A204.1 (cell line): ENCODE measurements around the gene PTPRA.
"Not testable (repeated sequence)": the region's sequence is repeated elsewhere in the genome, so short reads cannot be mapped to it uniquely, and the experiment has no call there.

Experiments used
- FAIRE-seq: peaks from 2 replicates; lab custom pipeline; 2012; peaks lifted over from hg19 to GRCh38; lab: Jason Lieb, UNC

Gene PTPRA

DNA sequence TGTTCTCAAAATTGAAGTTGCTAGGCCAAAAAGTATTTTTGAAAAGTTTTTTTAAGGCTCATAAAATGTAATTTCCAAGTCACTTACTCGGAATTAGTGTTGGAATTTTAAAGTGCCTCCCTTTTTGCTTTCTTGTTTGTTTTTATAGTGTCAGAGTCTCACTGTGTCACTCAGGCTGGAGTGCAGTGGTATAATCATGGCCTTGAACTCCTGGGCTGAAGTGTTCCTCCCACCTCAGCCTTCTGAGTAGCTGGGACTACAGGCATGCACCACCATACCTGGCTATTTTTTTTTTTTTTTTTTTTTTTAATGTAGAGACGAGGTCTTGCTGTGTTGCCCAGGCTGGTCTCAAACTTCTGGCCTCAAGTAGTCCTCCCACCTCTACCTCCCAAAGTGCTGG lies 130.1 kb downstream of the PTPRA start:
- FAIRE-seq, result no peak

DNA sequence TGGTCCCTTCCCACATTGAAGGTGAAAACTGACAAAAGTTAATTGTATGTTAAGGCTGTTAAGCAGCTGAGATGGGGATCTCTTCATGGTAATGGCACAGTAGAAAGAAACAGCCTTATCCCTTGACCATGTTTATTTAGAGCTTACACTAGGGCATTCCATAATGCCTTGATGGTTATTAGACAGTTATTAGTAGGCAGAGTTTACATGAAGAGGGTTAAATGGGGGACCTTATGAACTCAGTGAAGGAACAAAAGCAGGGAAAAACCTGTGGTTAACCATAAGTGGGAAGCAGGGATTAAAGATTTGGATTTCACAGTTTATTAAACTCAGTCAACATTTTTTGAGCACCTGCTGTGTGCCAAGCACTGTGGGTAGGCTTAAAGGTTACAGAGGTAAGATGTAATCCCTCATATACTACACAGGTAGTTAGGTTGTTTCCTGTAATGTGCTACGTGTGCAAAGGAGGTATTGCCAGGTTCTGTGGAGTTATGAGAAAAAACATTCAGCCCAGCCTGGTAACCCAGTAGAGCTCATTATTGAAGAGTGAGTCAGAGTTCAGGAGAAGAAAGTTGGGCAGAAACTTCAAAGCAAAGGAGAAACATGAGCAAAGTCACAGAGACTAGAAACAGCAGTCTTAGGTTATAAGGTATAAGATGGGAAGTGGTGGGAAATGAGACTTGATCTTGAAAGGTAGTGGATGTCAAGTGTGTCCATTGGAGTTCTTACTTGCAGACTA lies 137.9 kb downstream of the PTPRA start:
- no peak for FAIRE-seq

DNA sequence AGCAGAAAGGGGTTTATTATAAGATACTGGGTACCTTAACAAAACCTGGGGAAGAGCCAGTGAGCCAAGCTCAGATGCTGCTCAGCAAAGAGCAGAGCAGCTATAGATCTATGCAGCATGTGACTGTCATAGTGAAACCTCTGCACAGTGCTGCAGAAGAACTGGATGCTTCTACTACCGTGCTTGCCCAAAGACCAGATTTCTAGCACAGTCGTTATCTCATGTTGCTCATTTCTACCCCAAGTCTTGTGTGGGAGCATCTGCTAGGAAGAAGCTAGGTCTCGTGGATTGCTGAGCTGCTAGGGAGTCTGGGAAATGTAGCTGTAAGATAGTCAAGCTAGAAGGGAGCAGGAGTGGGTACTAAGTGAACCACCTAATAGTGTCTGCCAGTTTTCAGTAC lies 138.5 kb downstream of the PTPRA start:
- FAIRE-seq, result no peak

DNA sequence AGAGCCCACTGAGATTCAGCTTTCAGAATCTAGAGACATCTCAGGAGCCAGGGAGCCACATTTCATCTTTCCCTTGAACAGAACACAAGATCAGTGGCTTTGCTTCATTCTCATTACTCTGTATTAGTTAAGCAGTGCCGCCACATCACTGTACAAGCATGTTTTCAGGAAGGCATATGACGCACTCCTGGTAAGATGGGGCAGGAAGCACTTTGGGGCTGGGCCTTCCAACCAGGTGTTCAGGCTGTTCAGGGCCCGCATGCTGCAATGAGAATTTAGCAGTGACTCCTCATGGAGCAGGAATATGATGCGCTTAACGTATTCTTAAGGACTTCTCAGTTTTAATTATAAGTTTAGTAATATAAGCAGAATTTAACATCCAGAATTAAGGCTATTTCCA lies 140.5 kb downstream of the PTPRA start:
- FAIRE-seq, result no peak

DNA sequence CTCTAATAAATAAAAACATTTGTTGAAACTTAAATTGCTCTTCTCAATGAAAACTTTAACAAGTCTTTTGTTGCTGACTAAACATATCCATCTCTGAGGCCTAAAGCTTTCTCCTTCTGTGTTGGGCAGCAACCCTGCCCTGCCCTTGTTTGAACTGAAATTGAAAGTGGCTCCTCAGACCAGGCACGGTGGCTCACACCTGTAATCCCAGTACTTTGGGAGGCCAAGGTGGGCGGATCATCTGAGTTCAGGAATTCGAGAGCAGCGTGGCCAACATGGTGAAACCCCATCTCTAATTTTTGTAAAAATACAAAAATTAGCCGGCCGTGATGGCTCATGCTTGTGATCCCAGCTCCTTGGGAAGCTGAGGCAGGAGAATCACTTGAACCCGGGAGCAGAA lies 140.9 kb downstream of the PTPRA start:
- FAIRE-seq, result no peak

DNA sequence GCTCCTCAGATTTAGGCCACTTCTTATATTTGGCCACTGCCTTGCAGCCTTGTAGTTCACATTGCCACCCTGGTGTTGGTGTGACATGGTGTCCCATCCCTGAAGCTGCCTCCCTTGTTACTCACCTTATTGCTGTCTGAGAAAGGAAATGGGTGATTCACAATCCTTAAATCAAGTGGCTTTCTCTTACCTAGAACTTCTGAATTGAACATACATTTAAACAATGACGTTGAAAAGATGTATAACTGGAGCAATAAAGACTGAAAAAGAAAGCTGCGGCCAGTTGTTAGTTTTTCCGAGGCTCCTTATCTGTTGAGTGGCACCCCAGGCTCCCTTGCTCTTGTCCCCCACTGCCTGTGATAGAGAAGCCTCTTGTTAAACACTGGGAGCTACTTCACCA lies 141.4 kb downstream of the PTPRA start:
- no peak for FAIRE-seq

DNA sequence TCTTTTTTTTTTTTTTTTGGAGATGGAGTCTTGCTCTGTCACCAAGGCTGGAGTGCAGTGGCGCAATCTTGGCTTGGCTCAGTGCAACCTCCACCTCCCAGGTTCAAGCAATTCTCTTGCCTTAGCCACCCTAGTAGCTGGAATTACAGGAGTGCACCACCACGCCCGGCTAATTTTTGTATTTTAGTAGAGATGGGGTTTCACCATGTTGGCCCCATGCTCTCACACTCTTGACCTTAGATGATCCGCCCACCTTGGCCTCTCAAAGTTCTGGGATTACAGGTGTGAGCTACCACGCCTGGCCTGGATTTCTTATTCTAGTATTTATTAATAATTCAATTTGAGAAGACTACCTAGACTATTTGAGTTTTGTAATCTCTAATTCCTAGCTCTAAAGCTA lies 142.0 kb downstream of the PTPRA start:
- not testable (repeated sequence) for FAIRE-seq

DNA sequence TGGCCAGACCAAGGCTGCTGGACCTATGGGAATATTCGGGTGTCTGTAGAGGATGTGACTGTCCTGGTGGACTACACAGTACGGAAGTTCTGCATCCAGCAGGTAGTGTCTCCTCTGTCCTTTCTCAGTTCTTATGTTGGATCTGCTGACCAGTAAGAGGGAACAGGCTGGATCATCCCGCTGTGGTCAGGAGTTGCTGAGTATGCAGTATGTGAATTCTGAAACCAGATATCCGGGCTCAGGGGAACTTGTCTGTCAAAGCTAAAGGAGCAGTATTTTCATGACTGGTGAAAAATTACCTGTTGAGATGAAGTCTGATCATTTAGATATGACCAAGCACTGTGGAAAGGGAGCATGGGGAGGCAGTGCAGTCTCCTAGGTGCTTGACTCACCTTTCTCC lies 148.0 kb downstream of the PTPRA start:
- FAIRE-seq, result no peak

DNA sequence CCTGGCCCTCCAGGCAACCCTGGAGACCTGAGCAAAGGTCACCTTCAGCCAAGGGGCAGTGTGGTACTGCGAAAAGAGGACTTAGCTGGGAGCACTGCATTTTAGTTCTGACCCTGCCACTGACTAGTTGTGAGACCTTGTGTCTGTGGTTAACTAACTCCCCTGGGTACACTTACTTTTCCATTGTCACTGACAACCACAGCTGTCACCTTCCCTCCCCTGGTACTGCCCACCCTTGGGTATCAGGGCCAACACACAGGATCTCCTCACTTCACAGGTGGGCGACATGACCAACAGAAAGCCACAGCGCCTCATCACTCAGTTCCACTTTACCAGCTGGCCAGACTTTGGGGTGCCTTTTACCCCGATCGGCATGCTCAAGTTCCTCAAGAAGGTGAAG lies 148.5 kb downstream of the PTPRA start:
- FAIRE-seq, result no peak

DNA sequence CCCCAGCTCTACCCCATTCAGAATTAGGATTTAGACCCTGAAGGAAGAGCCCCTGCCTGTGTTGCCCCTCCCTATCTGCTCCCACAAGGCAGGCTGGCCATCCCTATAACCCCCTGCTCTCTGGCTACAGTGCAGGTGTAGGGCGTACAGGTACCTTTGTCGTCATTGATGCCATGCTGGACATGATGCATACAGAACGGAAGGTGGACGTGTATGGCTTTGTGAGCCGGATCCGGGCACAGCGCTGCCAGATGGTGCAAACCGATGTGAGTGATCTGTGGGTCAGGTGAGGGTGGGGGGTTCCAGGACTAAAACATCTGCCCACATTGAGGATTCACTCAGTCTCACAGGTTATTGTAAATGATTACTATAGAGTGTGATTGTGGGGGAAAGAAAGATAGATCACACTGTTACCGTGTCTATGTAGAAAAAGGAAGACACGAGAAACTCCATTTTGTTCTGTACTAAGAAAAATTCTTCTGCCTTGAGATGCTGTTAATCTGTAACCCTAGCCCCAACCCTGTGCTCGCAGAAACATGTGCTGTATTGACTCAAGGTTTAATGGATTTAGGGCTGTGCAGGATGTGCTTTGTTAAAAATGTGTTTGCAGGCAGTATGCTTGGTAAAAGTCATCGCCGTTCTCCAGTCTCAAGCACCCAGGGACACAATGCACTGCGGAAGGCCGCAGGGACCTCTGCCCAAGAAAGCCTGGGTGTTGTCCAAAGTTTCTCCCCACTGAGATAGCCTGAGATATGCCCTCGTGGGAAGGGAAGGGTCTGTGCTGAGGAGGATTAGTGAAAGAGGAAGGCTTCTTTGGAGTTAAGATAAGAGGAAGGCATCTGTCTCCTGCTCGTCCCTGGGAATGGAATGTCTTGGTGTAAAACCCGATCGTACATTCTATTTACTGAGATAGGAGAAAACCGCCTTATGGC lies 149.5 kb downstream of the PTPRA start:
- not testable (repeated sequence) for FAIRE-seq

DNA sequence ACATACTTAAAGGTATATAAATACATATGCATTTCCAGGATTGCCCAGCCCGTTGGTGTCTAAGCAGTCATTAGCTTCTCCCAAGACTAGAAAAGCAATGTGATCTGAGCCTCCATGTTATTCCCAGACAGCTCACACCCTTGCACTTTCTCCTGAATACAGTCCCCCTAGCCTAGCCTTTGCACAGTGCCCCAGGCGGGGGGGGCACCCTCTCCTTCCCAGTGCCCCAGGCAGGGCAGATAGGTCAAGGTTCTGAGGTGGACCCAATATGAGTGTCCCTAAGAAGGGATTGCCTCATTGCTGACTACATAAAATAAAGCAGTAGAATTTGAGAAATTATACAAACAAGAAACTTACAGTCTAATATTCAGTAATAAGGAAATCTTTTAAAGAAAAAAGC lies 154.7 kb downstream of the PTPRA start:
- FAIRE-seq, result no peak

DNA sequence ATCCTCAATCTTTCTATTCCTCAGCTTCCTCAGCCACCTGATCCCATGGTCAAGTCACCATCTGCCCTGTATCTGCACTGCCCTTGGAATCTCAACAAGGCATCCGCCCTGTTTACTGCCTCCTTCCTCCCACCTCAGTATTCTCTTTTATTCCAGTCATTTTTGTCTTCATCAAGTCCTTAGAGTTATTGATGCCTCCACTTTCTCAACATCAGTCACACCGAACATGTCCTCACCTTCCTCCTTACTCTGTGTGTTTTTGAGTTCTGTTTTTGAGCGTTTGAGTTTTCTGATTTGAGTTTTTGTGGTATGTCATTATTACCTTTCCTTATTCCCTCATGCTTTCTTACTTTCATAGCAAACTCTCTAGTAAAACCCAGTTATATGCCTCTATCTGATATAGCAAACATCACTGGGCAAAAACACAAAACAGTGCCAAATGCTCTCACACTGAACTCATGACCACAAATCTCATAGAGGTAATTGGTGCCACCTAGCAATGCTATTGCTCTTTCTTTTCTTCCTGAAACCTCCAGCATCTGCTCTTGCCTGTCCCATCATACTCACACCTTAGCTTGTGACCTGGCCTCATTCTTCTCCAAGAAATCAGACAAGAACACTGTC lies 158.4 kb downstream of the PTPRA start:
- no peak for FAIRE-seq

DNA sequence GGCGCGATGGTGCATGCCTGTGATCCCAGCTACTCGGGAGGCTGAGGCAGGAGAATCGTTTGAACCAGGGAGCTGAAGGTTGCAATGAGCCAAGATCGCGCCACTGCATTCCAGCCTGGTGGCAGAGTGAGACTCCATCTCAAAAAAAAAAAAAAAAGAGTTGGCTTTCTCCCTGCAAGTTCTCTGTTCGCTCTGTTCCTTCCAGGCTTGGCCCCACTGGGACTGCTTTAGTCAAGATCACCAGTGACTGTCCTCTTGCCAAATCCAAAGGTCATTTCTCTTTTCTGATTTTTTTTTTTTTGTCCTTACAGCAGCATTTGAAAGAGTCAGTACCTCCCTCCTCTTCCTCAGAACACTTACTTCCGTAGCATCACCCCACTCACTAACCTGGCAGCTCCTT lies 159.3 kb downstream of the PTPRA start:
- FAIRE-seq, result no peak

DNA sequence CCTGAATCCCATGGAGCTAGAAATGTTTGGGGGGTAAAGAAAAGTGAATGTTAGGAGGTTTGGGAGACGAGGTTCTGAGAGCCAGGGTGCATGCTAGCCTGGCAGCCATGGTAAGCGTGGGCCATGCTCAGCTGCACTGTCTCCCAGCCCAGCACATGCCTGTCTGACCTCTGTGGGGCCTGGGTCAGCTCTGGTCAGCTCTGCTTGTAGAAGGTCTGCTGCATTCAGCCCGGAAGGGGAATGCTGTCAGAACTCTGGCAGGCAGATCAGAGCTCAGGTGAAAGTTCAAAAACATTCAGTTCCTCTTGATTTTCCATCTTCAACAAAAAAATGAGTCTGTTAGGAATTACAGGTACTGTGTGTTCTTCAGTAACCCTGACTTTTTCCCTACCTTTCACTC lies 164.4 kb downstream of the PTPRA start:
- FAIRE-seq, result no peak

DNA sequence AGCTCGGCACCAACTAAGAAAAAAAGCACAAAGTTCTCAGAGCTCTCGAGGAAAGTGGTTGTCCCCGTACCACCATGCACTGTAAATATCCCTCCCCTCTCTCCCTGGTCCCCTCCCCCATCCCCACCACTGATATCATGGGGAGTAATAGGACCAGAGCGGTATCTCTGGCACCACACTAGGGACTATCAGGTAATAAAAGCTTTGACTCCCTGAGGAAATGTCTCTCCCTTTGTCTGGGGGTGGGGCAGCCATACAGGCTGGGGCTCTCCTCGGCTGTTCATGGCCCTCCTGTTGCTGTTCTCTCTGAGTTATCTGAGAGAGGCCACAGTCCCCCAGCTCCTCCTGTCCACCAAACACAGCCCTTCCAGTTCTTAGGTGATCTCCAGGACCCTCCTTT lies 165.2 kb downstream of the PTPRA start:
- FAIRE-seq, result no peak

DNA sequence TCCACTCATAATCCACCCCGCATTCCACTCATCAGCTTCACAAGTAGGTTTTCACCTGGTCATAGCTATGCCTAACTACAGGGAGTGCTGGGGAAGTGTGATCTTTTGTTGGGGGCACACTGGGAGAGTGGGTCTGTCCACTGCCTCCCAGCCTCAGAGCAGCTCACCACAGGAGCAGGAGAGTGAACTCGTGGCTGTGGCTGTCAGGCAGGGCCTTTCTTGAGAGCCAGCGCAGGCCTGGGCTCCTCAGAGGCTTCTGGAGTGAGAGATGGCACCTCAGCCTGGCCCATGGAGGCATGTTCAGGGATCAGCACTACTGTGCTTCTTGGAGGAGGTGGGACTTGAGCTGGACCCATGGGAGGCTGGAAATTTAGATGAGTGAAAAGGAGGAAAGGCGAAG lies 166.1 kb downstream of the PTPRA start:
- no peak for FAIRE-seq

DNA sequence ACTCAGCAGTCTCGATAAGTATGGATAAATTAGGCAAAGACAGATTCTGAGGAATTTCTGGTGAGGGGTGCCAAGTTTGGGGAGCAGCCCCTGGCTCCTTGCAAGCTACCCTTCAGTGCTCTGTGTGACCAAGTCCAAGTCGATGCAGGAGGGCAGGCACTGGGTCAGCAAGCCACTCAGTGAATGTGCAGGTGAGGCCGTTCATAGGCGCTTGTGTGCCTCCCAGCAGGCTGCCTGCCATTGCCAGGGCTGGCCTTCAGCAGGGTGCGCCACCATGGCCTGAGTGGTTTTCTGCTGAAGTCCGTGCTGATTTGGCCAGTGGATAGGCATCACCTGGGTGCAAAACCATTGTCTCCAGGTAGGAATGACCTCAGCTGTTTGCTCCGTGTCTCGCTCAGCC lies 166.8 kb downstream of the PTPRA start:
- FAIRE-seq, result no peak

DNA sequence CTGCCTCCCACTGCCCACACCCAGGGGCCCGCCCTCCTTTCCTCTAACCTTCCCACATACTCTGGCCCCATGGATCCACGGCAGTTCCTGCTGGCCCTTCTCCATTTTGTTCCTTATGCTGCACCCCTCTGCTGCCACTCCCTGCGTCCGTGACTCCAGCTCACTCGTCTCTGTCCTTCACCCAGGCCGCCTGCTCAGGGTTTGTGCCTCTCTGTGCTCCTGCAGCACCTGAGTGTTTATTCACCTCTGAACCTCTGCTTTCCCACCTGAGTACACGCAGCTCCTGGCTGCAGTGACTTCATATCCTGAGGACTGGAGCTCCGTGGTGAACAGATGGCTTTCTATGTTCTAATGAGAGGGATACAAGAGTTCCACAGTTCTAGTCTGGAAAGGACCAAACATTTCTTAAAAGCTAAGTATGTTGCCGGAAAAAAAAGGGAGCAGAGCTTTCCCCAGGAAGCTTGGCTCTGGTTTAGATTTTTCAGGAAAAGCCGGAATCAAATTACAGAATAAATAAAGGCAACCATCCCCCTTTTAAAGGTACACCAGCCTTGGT lies 168.7 kb downstream of the PTPRA start:
- FAIRE-seq, result no peak

DNA sequence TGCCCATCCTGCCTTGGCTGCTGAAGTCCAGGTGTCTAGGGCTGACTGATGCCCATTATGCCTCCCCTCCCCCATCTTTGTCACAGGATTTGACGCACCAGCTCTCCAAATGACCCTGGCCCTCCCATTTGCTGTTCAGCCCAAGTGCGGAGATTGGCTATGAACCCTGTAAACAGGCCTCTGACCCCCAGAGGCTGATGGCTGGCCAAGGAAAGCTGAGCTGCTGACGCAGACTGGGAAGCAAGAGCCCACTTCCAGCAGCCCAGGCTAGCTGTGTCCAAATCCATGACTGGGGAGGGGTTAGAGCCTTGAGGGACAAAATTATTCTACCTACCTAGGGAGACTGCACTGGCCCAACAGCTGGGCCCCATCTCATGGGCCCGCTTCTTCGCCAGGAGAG lies 169.3 kb downstream of the PTPRA start:
- no peak for FAIRE-seq

DNA sequence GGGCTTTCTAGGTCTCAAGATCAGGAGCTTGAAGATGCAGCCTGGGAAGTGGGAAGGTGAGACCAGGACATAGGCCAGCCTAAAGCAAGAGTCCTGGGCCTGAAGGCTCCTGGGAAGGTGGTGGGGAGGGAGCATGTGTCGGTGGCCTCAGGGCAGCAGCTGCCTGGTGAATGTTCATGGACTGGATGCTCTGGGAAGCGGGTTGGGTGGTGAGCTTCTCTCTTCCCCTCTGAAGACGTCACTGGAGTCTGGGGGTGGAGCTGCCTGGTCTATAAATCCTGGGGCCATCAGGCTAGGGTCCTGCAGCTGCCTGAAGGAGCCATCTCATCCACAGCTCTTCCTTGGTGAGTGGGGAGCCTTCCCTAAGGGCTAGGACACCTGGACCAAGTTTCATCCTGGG lies 170.0 kb downstream of the PTPRA start, which contains the start of gene GNRH2:
TSS of gene GNRH2 (plus strand) at position 301 of the 400 bp plus-strand sequence. CDS start 793 bp downstream, outside the sequence.
- no peak for FAIRE-seq

DNA sequence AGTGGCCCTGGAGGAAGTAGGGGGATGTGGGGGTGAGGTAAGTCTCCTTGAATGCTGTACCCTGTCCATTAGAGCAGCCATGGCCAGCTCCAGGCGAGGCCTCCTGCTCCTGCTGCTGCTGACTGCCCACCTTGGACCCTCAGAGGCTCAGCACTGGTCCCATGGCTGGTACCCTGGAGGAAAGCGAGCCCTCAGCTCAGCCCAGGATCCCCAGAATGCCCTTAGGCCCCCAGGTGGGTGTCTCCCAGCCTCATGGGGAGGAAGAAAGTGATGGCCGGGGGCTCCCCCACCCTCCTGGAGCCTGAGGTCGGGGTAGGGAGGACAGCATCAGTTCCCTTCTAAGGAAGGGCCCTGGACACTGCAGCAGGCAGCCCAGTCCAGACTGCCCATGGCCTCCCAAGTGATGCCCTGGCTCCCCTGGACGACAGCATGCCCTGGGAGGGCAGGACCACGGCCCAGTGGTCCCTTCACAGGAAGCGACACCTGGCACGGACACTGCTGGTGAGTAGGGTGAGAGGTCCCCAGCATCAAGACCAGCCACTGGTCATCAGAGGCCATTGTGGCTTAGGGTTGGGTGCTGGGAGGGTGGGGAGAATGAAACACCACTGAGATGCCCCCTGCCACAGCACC lies 171.2 kb downstream of the PTPRA start:
- FAIRE-seq, result no peak
